ENCODE results near the gene ULK4. TPM values are rescaled to one million over a fixed set of nuclear protein-coding genes. Genes with fewer than 3 reads are reported as not detected.

The ULK4 gene
- total and polyA plus RNA-seq, 10 donors: 2.0 to 33.3 (median 12.9) TPM

DNA sequence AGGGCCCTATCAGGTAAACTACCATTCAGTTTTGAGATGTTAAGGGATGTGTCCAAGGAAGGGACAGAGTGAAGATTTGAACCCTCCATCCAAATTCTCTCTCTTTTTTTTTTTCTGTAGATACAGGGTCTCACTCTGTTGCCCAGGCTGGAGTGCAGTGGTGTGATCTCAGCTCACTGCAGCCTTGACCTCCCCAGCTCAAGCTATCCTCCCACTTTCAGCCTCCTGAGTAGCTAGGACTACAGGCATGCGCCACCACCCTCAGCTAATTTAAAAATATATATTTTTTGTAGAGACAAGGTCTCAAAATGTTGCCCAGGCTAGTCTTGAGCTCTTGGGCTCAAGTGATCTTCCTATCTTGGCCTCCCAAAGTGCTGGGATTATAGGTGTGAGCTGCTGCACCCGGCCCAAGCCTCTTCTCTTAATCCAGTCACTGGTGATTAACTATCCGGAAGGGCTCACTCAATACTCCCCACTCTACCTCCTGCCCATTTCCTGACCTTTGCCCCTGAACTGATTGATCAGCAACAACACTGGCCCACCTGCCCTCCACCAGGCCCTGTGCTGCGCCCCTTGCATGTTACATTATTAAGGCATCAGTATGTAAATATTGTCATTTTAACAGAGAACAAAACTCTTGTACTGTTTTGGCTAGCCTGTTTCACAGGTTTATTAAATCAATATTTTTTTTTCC lies 597.9 kb downstream of the ULK4 start:
- no peaks in the 10 kb centered on the region for H3K36me3 ChIP-seq
- 90 to 98% (median 94%) methylated on average over 4 of the region's 4 CpGs for WGBS, 5 donors
- TF ChIP-seq POLR2A (IDR thresholded peaks at IDR 0.05) (no peak), POLR2AphosphoS5 (IDR thresholded peaks at IDR 0.05) (no peak)
- TF ChIP-seq, protein P1, sequence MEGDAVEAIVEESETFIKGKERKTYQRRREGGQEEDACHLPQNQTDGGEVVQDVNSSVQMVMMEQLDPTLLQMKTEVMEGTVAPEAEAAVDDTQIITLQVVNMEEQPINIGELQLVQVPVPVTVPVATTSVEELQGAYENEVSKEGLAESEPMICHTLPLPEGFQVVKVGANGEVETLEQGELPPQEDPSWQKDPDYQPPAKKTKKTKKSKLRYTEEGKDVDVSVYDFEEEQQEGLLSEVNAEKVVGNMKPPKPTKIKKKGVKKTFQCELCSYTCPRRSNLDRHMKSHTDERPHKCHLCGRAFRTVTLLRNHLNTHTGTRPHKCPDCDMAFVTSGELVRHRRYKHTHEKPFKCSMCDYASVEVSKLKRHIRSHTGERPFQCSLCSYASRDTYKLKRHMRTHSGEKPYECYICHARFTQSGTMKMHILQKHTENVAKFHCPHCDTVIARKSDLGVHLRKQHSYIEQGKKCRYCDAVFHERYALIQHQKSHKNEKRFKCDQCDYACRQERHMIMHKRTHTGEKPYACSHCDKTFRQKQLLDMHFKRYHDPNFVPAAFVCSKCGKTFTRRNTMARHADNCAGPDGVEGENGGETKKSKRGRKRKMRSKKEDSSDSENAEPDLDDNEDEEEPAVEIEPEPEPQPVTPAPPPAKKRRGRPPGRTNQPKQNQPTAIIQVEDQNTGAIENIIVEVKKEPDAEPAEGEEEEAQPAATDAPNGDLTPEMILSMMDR (IDR thresholded peaks at IDR 0.05 in 8 of 11, conservative IDR thresholded peaks at IDR 0.05 in 3 of 11): no peak
- DNase-seq: no peak
- H3K4me3 ChIP-seq: no peak overlapping the region
- H3K4me1 ChIP-seq: no peaks in the 10 kb centered on the region
- no peaks in the 10 kb centered on the region for H3K9me3 ChIP-seq
- no peaks in the 10 kb centered on the region for H3K27me3 ChIP-seq (replicated peaks in 1 of 7)
- intact Hi-C loops (cut with DNase I; ENCODE audit: low total_unique reads): no loop called here
- no peak overlapping the region for H3K27ac ChIP-seq

DNA sequence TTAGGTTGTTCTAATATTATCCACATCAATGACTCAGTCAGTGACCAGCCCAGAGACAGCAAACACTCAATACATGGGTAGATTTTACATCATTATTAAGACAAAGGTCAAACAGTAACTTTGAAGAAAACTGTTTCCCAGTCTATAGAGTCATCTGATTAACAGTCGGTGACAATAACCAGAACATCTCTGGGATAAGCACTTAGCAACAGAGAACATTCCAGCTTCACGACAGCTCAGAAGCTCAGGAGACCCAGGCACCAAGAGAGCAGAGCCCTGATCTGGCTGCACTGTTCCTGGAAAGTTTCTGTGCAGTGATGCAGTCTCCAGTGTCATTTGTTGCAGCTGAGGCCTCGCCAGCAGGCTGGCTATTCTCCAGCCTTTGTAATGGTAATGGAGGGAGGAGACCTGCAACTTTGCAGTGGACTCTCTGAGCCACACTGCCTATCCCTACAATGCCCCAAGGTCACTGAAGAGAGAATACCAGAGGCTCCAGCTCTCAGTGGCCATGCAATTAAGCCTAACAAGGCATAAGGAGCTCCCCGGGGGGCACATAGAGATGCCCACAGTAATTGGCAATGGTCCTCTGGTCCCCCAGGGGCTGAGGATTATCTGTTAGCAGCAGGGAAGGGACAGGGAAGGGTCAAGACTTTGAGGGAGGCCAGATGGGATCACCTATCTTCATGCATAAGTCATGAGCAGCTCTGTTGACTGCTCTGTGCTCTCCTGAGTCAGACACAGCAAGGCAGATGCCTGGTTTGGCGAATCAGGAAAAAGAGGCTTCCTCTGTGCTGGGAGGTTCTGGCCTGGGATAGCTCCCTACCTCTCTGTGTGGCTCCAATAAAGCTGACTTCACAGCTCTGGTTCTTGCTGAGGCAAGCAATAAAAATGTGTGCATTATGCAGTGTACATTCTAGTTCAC lies 599.0 kb downstream of the ULK4 start:
- no peaks in the 10 kb centered on the region for H3K4me1 ChIP-seq
- H3K9me3 ChIP-seq: no peaks in the 10 kb centered on the region
- no peak overlapping the region for H3K4me3 ChIP-seq
- WGBS, 5 donors: 71 to 89% (median 86%) methylated on average over 5 of the region's 5 CpGs
- intact Hi-C loops (cut with DNase I; ENCODE audit: low total_unique reads): no loop called here
- no peak overlapping the region for H3K27ac ChIP-seq
- H3K27me3 ChIP-seq (replicated peaks in 1 of 7): no peaks in the 10 kb centered on the region
- H3K36me3 ChIP-seq: no peaks in the 10 kb centered on the region
- TF ChIP-seq POLR2A (IDR thresholded peaks at IDR 0.05) (no peak), POLR2AphosphoS5 (IDR thresholded peaks at IDR 0.05) (no peak)
- TF ChIP-seq, protein P1 (IDR thresholded peaks at IDR 0.05 in 8 of 11, conservative IDR thresholded peaks at IDR 0.05 in 3 of 11): no peak
- no peak for DNase-seq

DNA sequence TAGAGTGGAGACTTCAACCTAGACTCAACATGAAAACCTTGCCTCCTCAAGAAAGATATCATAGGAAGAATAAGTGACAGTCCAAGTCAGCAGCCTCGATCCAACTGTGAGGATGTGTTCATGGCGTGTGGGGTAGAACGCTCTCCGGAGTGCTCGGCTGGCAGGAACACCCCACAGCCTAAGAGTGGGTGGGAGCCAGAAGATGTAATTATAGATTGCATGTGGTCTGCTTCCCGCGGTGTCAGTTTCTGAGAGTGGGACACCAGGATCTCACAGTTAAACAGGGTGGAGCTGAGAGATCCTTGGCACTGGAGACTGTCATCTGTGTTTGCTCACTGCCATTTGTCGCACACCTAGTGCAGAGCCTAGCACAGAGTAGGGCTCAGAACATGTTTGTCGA lies 604.6 kb downstream of the ULK4 start:
- Histone ChIP-seq H3K36me3 (no peaks in the 10 kb centered on the region), H3K4me3 (no peak overlapping the region), H3K4me1 (no peaks in the 10 kb centered on the region), H3K27ac (no peak overlapping the region), H3K9me3 (no peaks in the 10 kb centered on the region), H3K27me3 (replicated peaks in 1 of 7) (no peaks in the 10 kb centered on the region)
- TF ChIP-seq POLR2A (IDR thresholded peaks at IDR 0.05) (no peak), POLR2AphosphoS5 (IDR thresholded peaks at IDR 0.05) (no peak)
- TF ChIP-seq, protein P1 (IDR thresholded peaks at IDR 0.05 in 8 of 11, conservative IDR thresholded peaks at IDR 0.05 in 3 of 11): no peak
- WGBS, 5 donors: 84 to 97% (median 88%) methylated on average over 9 of the region's 9 CpGs
- no peak for DNase-seq
- intact Hi-C loops (cut with DNase I; ENCODE audit: low total_unique reads): no loop called here

DNA sequence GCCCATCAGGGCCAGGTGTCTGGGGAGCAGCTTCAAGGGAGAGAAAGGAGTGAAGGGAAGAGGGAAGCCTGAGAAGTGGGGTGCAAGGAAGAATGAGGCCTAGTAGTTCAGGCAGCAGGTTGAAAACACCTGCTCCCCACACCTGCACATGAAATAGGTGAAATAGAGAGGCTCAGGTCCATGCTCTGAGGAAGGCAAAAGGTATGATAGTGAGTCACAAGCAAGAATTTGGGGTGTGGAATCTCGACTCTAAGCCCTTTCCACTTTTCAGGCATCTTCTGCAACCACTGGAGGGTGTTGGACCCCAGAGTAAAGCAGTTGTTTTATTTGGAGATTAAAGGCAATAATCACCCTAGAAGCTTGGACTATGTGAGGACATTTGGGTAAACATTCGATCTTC lies 605.1 kb downstream of the ULK4 start:
- no peak overlapping the region for H3K4me3 ChIP-seq
- DNase-seq: no peak
- WGBS, 5 donors: 76 to 90% (median 86%) methylated on average over 2 of the region's 2 CpGs
- no peaks in the 10 kb centered on the region for H3K27me3 ChIP-seq (replicated peaks in 1 of 7)
- H3K9me3 ChIP-seq: no peaks in the 10 kb centered on the region
- H3K36me3 ChIP-seq: no peaks in the 10 kb centered on the region
- H3K4me1 ChIP-seq: no peaks in the 10 kb centered on the region
- intact Hi-C loops (cut with DNase I; ENCODE audit: low total_unique reads): no loop called here
- H3K27ac ChIP-seq: no peak overlapping the region
- no peak for TF ChIP-seq POLR2AphosphoS5 (IDR thresholded peaks at IDR 0.05)

Measured in spleen (tissue), 11 donors.